GM18505 (cell line): ENCODE measurements around the gene UNG.
A peak's percentile ranks its signal among the peaks of the same experiment; 100 is the strongest.
"Not testable (repeated sequence)": the region's sequence is repeated elsewhere in the genome, so short reads cannot be mapped to it uniquely, and the experiment has no call there.

Experiments
- ATAC-seq: cut with Tn5 transposase; IDR thresholded peaks from one replicate; pipeline ENCODE4 v1.9.1; 2021; ENCODE audit not compliant: unreplicated experiment
- POLR2A ChIP-seq: IDR thresholded peaks from 4 replicates; pipeline ENCODE4 v1.6.1; 2011; ENCODE audit warnings: borderline replicate concordance; ENCODE audit not compliant: insufficient read depth, insufficient read length; ENCODE audit errors: extremely low read depth

UNG gene

GRCh38 chr12:109139360-109139759 is 42.0 kb downstream of the UNG start:
- no peak for TF ChIP-seq POLR2A
- no peak for ATAC-seq

- ATAC-seq, result no peak
- TF ChIP-seq POLR2A, result no peak
These were observed 42.4 kb downstream of the UNG start for GRCh38 chr12:109139791-109140190.

GRCh38 chr12:109140560-109140959 is 43.2 kb downstream of the UNG start:
- TF ChIP-seq POLR2A, result no peak
- ATAC-seq, result no peak

GRCh38 chr12:109144224-109144623 is 46.8 kb downstream of the UNG start:
- TF ChIP-seq POLR2A, result no peak
- no peak for ATAC-seq

GRCh38 chr12:109147126-109147525 is 49.7 kb downstream of the UNG start:
- not testable (repeated sequence) for ATAC-seq

- no peak for ATAC-seq
- TF ChIP-seq POLR2A, result no peak
These were observed 50.6 kb downstream of the UNG start for GRCh38 chr12:109147954-109148353.

GRCh38 chr12:109150124-109150640 is 52.8 kb downstream of the UNG start:
- no peak for ATAC-seq
- no peak for TF ChIP-seq POLR2A

- TF ChIP-seq POLR2A, result no peak
- ATAC-seq, result no peak
These were observed 54.1 kb downstream of the UNG start for GRCh38 chr12:109151457-109151856.

- no peak for TF ChIP-seq POLR2A
- no peak for ATAC-seq
These were observed 56.5 kb downstream of the UNG start for GRCh38 chr12:109153821-109154441.

- peak; percentile 73 for ATAC-seq
- no peak for TF ChIP-seq POLR2A
These were observed 57.3 kb downstream of the UNG start for GRCh38 chr12:109154451-109155438.

GRCh38 chr12:109156036-109156435 is 58.6 kb downstream of the UNG start:
- no peak for TF ChIP-seq POLR2A
- no peak for ATAC-seq

- TF ChIP-seq POLR2A, result no peak
- no peak for ATAC-seq
These were observed 59.2 kb downstream of the UNG start for GRCh38 chr12:109156586-109156985.

GRCh38 chr12:109157986-109158385 is 60.6 kb downstream of the UNG start:
- no peak for TF ChIP-seq POLR2A
- no peak for ATAC-seq

- TF ChIP-seq POLR2A, result no peak
- ATAC-seq, result no peak
These were observed 63.0 kb downstream of the UNG start for GRCh38 chr12:109160433-109160832.
